AG10803 (cell line): ENCODE measurements around the gene SIPA1L2.

Experiments used
- DNase-seq: peaks from one replicate; pipeline ENCODE4 v3.0.0; 2010; ENCODE audit warnings: low read depth
- H3K4me3 ChIP-seq: 2 replicates; pipeline ENCODE4 v1.5.1; 2011; ENCODE audit warnings: mild to moderate bottlenecking, low read length, control low read depth
- TF ChIP-seq, protein P1 (sequence below): conservative IDR thresholded peaks from 2 replicates; pipeline ENCODE4 v1.5.1; 2011; ENCODE audit warnings: mild to moderate bottlenecking, low read length, control low read depth, inconsistent platforms

Gene SIPA1L2

DNA sequence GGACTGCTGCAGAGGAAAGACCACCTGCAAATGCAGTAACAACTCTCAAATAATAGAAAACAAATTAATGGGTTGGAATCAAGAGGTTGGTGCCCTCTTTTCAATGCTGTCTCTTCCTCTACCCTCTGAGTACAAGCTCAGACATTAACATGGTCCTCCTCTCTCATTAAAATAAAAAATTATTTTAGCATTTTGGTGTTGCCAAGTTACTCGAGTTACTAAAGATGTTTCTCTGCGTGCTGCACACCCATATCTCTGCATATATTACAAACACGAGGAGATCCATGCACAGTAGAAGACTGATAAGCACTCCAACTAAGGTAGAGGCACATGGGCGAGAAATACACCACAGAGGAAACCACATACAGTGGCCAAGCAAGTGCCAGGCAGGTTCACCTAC, 21.5 kb downstream of the SIPA1L2 start:
- TF ChIP-seq, protein P1, sequence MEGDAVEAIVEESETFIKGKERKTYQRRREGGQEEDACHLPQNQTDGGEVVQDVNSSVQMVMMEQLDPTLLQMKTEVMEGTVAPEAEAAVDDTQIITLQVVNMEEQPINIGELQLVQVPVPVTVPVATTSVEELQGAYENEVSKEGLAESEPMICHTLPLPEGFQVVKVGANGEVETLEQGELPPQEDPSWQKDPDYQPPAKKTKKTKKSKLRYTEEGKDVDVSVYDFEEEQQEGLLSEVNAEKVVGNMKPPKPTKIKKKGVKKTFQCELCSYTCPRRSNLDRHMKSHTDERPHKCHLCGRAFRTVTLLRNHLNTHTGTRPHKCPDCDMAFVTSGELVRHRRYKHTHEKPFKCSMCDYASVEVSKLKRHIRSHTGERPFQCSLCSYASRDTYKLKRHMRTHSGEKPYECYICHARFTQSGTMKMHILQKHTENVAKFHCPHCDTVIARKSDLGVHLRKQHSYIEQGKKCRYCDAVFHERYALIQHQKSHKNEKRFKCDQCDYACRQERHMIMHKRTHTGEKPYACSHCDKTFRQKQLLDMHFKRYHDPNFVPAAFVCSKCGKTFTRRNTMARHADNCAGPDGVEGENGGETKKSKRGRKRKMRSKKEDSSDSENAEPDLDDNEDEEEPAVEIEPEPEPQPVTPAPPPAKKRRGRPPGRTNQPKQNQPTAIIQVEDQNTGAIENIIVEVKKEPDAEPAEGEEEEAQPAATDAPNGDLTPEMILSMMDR, result no peak
- DNase-seq, result no peak
- no peak overlapping the region for H3K4me3 ChIP-seq

DNA sequence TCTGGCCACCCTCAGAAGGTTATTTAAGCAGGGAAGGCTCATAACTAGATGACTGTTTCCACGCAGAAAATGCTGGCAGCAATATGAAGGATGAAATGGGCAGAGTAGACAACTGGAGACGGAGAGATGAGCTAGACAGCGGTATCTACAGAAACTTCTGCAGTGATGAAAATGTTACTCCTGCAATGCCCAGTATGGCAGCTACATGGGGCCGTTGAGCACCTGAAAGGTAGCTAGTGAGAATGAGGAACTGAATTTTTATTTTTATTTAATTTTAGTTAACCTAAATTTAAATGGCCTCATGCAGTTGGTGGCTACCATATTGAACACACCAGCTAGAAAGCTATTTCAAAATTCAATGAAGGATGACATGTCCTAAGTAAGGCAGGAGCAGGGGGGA, 27.3 kb downstream of the SIPA1L2 start:
- TF ChIP-seq, protein P1, result no peak
- H3K4me3 ChIP-seq, result no peak overlapping the region
- no peak for DNase-seq

DNA sequence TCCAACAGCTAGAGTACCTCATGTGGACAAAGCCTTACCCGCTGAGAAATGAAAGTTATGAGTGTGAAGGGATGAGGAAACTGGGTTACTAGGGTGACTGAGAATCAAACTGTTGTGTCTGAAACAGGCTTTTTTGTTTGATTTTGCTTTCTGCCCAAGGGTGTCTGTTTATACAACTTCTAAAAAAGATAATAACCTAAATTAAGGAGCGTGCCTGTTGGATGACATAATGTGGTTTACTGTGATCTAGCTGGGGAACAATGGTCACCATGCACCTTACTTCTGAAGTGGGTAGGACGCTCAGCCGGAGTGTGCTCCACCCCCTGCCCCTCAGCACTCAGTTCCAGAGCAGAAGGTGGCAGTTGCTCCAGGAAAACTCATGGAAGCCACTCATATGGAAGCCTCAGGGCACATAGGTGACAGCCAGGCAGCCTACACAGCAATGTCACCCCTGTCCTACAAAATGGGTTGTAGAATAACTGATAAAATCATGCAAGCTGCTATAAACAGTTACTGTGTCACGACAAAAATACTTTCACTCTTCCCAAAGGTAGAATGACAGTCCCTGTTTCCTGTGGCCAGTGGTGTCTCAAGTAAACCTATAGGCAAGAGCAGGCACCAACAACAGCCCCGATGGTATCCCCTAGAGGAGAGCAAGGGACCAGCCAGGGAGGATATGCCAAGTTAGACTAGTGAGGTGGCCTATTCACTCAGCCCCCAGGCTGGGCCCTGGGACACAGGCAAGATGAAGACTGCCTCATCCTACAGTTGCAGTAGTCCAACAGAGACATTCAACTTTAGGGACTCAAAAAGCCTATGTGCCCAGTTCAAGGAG, 29.3 kb downstream of the SIPA1L2 start:
- TF ChIP-seq, protein P1, result no peak
- H3K4me3 ChIP-seq, result no peak overlapping the region
- DNase-seq, result no peak

DNA sequence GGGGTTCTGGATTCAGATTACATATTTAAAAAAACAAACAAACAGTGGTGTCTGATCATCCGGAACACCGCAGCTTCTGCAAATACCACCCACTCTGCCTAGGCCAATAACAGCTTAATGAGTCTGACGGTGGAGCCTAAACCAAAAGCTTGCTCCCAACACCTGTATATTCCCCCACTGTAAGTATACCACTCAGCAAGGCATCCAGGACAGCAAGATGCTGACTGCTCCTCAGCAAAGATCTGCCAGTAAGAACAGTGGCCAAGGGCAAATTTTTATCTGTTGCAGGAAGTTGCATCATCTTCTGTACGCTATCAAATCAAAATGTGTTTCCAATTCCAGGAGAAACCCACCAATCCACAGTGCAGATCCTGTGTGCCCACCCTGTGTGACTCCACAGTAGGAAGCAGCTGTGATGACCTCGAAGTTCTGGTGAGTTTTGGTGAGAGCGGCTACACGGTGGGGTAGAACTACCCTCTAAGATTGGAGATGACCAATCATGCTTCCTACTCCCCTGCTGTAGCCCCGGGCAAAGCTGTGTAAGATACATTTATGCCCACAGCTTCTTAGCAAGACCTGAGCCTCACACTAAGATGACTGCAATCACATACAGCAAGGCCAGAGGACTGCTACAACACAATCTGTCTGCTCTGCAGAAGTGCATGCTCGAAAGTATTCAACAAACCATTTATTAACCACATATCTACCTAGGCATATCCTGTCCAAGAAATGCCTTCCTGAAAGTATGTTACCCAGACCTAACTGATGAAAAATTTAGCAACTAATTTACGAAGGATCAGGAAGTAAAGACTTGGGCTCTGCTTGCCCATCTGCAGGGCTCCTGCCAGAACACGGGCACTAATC, 30.5 kb downstream of the SIPA1L2 start:
- H3K4me3 ChIP-seq, result no peak overlapping the region
- DNase-seq, result peak; percentile 35
- TF ChIP-seq, protein P1, result no peak

DNA sequence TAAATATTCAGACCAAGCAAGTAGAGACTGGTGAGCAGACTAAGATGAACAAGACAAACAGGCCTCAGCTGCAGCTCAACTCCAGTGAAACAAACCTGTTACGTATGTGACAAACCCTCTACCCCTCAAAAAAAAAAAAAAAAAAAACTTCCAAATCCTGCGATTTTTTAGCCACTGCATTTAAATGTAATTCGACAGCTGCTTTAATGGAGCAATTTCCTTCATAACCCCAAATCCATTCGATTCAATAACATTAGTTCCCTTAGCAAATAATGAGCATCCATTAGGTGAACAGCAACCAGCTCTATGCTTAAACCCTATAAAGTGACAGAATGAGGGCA, 31.1 kb downstream of the SIPA1L2 start:
- no peak overlapping the region for H3K4me3 ChIP-seq
- DNase-seq, result no peak
- TF ChIP-seq, protein P1, result no peak

DNA sequence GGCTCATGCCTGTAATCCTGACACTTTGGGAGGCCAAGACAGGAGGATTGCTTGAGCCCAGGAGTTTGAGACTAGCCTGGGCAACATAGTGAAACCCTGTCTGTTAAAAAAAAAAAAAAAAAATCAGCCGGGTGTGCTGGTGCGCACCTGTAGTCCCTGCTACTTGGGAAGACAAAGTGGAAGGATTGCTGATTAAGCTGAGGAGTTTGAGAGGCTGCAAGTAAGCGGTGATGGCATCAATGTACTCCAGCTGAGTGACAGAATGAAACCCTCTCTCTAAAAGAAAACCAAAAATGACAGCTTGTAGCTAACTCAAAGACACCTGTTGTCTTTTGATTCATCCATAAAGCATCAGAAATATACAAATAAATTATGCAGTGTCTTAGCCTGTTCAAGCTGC, 31.8 kb downstream of the SIPA1L2 start:
- TF ChIP-seq, protein P1, result no peak
- no peak for DNase-seq
- H3K4me3 ChIP-seq, result no peak overlapping the region

DNA sequence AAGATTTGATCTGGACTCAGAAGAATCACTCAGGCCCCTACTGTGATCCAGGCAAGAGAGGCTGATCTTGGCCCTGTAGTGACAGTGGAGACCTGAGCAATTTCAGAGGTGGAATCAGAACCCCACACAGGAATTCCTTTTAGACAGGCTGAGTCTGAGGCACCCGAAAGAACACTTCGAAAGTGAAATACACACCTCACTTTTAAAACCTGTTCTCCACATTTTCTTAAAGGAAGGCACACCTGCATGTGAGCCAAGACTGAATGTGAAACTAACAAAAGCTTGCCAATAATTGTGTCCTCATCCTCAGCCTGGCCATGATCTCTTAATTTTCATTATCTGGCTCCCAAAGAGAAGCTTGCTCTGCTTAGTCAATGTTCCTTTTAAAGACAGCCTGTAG, 32.2 kb downstream of the SIPA1L2 start:
- DNase-seq, result no peak
- TF ChIP-seq, protein P1, result no peak
- H3K4me3 ChIP-seq, result no peak overlapping the region
